SK-N-SH treated with all-trans-retinoic acid at 6 μM for 48 hours (cell line): Measurements from ENCODE around the gene RAB7A.

Experiments
- ATAC-seq: fragments of 200-7000 bp; cut with Tn5 transposase; 3 replicates; pipeline ENCODE4 v1.9.1; 2020; ENCODE audit warnings: mild to moderate bottlenecking, moderate library complexity
- ARNTL ChIP-seq: fragments of 450-650 bp; formaldehyde crosslinking; IDR thresholded peaks from 2 replicates; pipeline ENCODE4 v1.5.0; 2020; ENCODE audit warnings: low read depth, mild to moderate bottlenecking, moderate library complexity, borderline replicate concordance
- BACH2 ChIP-seq: fragments of 250-450 bp; sonication (Bioruptor Pico); IDR thresholded peaks from 2 replicates; pipeline ENCODE4 v1.9.0; 2021; ENCODE audit warnings: mild to moderate bottlenecking, borderline replicate concordance
- CSDC2 ChIP-seq: fragments of 250-450 bp; sonication (Bioruptor Pico); IDR thresholded peaks from 2 replicates; pipeline ENCODE4 v1.5.0; 2020; ENCODE audit warnings: mild to moderate bottlenecking, moderate library complexity
- CSRNP3 ChIP-seq: fragments of 250-450 bp; sonication (Bioruptor Pico); IDR thresholded peaks from 2 replicates; pipeline ENCODE4 v1.5.1; 2021; ENCODE audit warnings: mild to moderate bottlenecking, moderate library complexity
- ESRRG ChIP-seq: fragments of 250-450 bp; sonication (Bioruptor Pico); IDR thresholded peaks from 2 replicates; pipeline ENCODE4 v1.6.1; 2021; ENCODE audit warnings: mild to moderate bottlenecking
- GLIS3 ChIP-seq: fragments of 250-450 bp; sonication (Bioruptor Pico); IDR thresholded peaks from 2 replicates; pipeline ENCODE4 v1.5.0; 2020; ENCODE audit warnings: mild to moderate bottlenecking, moderate library complexity
- OSR1 ChIP-seq: fragments of 250-450 bp; sonication (Bioruptor Pico); IDR thresholded peaks from 2 replicates; pipeline ENCODE4 v1.8.0; 2022; ENCODE audit warnings: moderate library complexity, mild to moderate bottlenecking, inconsistent platforms
- PATZ1 ChIP-seq: fragments of 250-450 bp; sonication (Bioruptor Pico); IDR thresholded peaks from 2 replicates; pipeline ENCODE4 v1.8.0; 2020; ENCODE audit warnings: mild to moderate bottlenecking, moderate library complexity, borderline replicate concordance
- POU6F1 ChIP-seq: fragments of 250-450 bp; sonication (Bioruptor Pico); IDR thresholded peaks from 2 replicates; pipeline ENCODE4 v1.8.0; 2021; ENCODE audit warnings: low read depth, mild to moderate bottlenecking, moderate library complexity, borderline replicate concordance
- RARB ChIP-seq: fragments of 250-450 bp; sonication (Bioruptor Pico); IDR thresholded peaks from 2 replicates; pipeline ENCODE4 v1.8.0; 2021; ENCODE audit warnings: mild to moderate bottlenecking, moderate library complexity
- SNAI2 ChIP-seq: fragments of 250-450 bp; sonication (Bioruptor Pico); IDR thresholded peaks from 2 replicates; pipeline ENCODE4 v1.5.0; 2020; ENCODE audit warnings: mild to moderate bottlenecking, moderate library complexity
- TCF4 ChIP-seq: fragments of 250-450 bp; sonication (Bioruptor Pico); IDR thresholded peaks from 2 replicates; pipeline ENCODE4 v1.8.0; 2021; ENCODE audit warnings: mild to moderate bottlenecking, moderate library complexity, borderline replicate concordance
- ZFP3 ChIP-seq: fragments of 250-450 bp; sonication (Bioruptor Pico); IDR thresholded peaks from 2 replicates; pipeline ENCODE4 v1.5.0; 2020; ENCODE audit warnings: mild to moderate bottlenecking, moderate library complexity
- ZFP30 ChIP-seq: fragments of 450-650 bp; formaldehyde crosslinking; IDR thresholded peaks from 2 replicates; pipeline ENCODE4 v1.5.0; 2022; ENCODE audit warnings: mild to moderate bottlenecking, moderate library complexity
- ZNF565 ChIP-seq: fragments of 450-650 bp; formaldehyde crosslinking; conservative IDR thresholded peaks from 2 replicates; pipeline ENCODE4 v1.5.0; 2020; ENCODE audit warnings: low read depth, mild to moderate bottlenecking, moderate library complexity
- ZNF70 ChIP-seq: fragments of 450-650 bp; formaldehyde crosslinking; IDR thresholded peaks from 2 replicates; pipeline ENCODE4 v1.5.0; 2020; ENCODE audit warnings: mild to moderate bottlenecking, moderate library complexity
- ZNF8 ChIP-seq: fragments of 450-650 bp; formaldehyde crosslinking; IDR thresholded peaks from 2 replicates; pipeline ENCODE4 v1.5.0; 2020; ENCODE audit warnings: mild to moderate bottlenecking, moderate library complexity
- TF ChIP-seq, protein P1 (sequence below): fragments of 250-450 bp; sonication (Bioruptor Pico); IDR thresholded peaks from 2 replicates; pipeline ENCODE4 v1.5.0; 2020; ENCODE audit warnings: mild to moderate bottlenecking, moderate library complexity
- TF ChIP-seq, protein P2 (sequence below): fragments of 250-450 bp; sonication (Bioruptor Pico); IDR thresholded peaks from 2 replicates; pipeline ENCODE4 v1.5.1; 2020; ENCODE audit warnings: low read depth, mild to moderate bottlenecking, moderate library complexity

The RAB7A gene

DNA sequence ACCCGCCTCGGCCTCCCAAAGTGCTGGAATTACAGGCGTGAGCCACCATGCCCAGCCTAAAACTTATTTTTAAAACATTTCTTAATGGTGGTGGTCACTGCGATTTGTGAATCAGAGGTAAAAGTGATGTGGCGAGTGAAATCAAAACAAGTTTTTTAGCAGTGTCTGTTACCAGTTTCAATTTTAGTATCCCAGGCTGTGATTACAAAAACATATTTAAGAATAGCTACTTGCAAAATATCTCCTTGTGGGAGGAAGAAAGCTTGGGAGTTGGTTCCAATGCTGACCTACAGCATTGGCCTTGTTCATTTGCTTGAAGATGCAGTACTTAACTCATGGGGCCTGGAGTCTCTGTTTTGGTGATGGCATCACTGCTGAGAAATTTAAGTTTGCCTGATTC, 4.5 kb downstream of the RAB7A start:
- TF ChIP-seq ZNF8 (CRISPR knock-in tag) (no peak), PATZ1 (no peak), ZFP30 (CRISPR knock-in tag) (no peak), ESRRG (CRISPR knock-in tag) (no peak), POU6F1 (CRISPR knock-in tag) (no peak), TCF4 (no peak), ZNF70 (no peak), ZNF565 (CRISPR knock-in tag) (no peak), OSR1 (CRISPR knock-in tag) (no peak), RARB (no peak), ZFP3 (CRISPR knock-in tag) (no peak), ARNTL (CRISPR knock-in tag) (no peak), SNAI2 (no peak)
- TF ChIP-seq, protein P1, sequence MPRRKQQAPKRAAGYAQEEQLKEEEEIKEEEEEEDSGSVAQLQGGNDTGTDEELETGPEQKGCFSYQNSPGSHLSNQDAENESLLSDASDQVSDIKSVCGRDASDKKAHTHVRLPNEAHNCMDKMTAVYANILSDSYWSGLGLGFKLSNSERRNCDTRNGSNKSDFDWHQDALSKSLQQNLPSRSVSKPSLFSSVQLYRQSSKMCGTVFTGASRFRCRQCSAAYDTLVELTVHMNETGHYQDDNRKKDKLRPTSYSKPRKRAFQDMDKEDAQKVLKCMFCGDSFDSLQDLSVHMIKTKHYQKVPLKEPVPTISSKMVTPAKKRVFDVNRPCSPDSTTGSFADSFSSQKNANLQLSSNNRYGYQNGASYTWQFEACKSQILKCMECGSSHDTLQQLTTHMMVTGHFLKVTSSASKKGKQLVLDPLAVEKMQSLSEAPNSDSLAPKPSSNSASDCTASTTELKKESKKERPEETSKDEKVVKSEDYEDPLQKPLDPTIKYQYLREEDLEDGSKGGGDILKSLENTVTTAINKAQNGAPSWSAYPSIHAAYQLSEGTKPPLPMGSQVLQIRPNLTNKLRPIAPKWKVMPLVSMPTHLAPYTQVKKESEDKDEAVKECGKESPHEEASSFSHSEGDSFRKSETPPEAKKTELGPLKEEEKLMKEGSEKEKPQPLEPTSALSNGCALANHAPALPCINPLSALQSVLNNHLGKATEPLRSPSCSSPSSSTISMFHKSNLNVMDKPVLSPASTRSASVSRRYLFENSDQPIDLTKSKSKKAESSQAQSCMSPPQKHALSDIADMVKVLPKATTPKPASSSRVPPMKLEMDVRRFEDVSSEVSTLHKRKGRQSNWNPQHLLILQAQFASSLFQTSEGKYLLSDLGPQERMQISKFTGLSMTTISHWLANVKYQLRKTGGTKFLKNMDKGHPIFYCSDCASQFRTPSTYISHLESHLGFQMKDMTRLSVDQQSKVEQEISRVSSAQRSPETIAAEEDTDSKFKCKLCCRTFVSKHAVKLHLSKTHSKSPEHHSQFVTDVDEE (CRISPR knock-in tag) = no peak
- TF ChIP-seq, protein P2, sequence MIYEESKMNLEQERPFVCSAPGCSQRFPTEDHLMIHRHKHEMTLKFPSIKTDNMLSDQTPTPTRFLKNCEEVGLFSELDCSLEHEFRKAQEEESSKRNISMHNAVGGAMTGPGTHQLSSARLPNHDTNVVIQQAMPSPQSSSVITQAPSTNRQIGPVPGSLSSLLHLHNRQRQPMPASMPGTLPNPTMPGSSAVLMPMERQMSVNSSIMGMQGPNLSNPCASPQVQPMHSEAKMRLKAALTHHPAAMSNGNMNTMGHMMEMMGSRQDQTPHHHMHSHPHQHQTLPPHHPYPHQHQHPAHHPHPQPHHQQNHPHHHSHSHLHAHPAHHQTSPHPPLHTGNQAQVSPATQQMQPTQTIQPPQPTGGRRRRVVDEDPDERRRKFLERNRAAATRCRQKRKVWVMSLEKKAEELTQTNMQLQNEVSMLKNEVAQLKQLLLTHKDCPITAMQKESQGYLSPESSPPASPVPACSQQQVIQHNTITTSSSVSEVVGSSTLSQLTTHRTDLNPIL (CRISPR knock-in tag) = no peak
- ATAC-seq = no peak

DNA sequence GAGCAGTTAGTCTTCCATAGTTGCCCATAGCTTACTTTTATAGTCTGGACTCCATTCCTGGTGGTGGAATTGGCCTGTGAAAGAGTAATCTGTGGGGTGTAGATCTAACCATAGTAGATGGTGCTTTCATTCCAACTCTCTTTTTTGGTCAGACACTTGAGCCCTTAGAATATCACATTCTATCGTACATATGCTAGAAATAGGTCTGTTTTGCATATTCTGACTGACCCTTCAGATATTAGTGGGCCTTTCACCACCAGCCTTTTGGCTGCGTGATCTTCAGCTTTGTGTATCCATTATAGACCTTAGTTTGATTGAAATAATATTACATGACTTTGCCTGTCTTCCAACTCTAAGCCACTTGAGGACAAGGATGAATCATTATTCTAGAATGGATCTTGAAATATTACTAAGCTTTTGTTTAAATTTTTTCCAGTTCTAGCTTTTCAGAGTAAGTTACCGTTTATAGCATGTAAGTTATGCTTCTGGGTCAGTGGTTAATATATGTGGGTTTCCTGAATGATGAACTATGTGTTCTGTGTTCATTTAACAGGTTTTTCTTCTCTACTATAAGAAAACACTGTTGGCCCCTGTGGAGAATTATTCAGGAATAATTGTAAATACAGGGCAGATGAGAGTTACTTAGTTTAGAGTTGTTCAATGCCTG, 8.7 kb downstream of the RAB7A start:
- no peak for ATAC-seq
- TF ChIP-seq ZNF565 (CRISPR knock-in tag) = no peak
- no peak for TF ChIP-seq ZFP30 (CRISPR knock-in tag)
- no peak for TF ChIP-seq SNAI2
- TF ChIP-seq GLIS3 (CRISPR knock-in tag) = no peak
- TF ChIP-seq PATZ1 = no peak
- no peak for TF ChIP-seq ESRRG (CRISPR knock-in tag)
- no peak for TF ChIP-seq ARNTL (CRISPR knock-in tag)
- TF ChIP-seq, all 23 proteins: peak for 0

- no peak for TF ChIP-seq ZFP3 (CRISPR knock-in tag)
- TF ChIP-seq ZNF70 = no peak
- TF ChIP-seq CSRNP3 (CRISPR knock-in tag) = no peak
- no peak for TF ChIP-seq CSDC2 (CRISPR knock-in tag)
- no peak for TF ChIP-seq BACH2
- TF ChIP-seq ESRRG (CRISPR knock-in tag) = no peak
- TF ChIP-seq, all 23 proteins: peak for 0
- no peak for ATAC-seq
Observed at GRCh38 chr3:128735287-128735686, 9.3 kb downstream of the RAB7A start.
